Heart right ventricle (tissue), 16 donors: ENCODE data around the gene RALGAPA1. TPM values are rescaled to one million over a fixed set of nuclear protein-coding genes. Genes with fewer than 3 reads are reported as not detected.

ENCODE experiments used
- ATAC-seq, 8 donors: fragments of 200-7000 bp; cut with Tn5 transposase; one replicate each; pipeline ENCODE4 v1.9.1; 2020; ENCODE audit warnings: mild to moderate bottlenecking in 8 of 8, moderate library complexity in 8 of 8, moderate number of reproducible peaks in 1 of 8
- DNase-seq, 2 donors: peaks; one replicate each; pipeline ENCODE4 v3.0.0-alpha.2; 2020
- H3K27ac ChIP-seq, 10 donors: fragments of 200-600 bp; sonication (generic) in 2 of 10; one replicate each; pipeline versions ENCODE4 v1.5.0 to v1.8.0; 2020 to 2022; ENCODE audit warnings: mild to moderate bottlenecking in 3 of 10
- H3K27me3 ChIP-seq, 7 donors: fragments of 200-600 bp; one replicate each; pipeline ENCODE4 v1.8.0; 2021 to 2022; ENCODE audit warnings: mild to moderate bottlenecking in 2 of 7
- H3K36me3 ChIP-seq, 9 donors: fragments of 200-600 bp; sonication (generic) in 1 of 9; one replicate each; pipeline versions ENCODE4 v1.5.0 to v1.8.0; 2020 to 2022; ENCODE audit warnings: mild to moderate bottlenecking in 2 of 9
- H3K4me1 ChIP-seq, 9 donors: fragments of 200-600 bp; sonication (generic) in 1 of 9; one replicate each; pipeline versions ENCODE4 v1.5.0 to v1.8.0; 2020 to 2022; ENCODE audit warnings: mild to moderate bottlenecking in 4 of 9
- H3K4me3 ChIP-seq, 10 donors: fragments of 200-600 bp; sonication (generic) in 2 of 10; one replicate each; pipeline versions ENCODE4 v1.5.0 to v1.8.0; 2020 to 2022; ENCODE audit warnings: mild to moderate bottlenecking in 7 of 10, moderate library complexity in 2 of 10
- H3K9me3 ChIP-seq, 11 donors: fragments of 200-600 bp in 10 of 11; sonication (generic) in 2 of 11; one replicate each; pipeline versions ENCODE4 v1.5.0 to v1.8.0; 2013 to 2022; ENCODE audit warnings: mild to moderate bottlenecking in 2 of 11, control low read depth in 1 of 11, moderate library complexity in 1 of 11
- WGBS, 2 donors: extraction: QIAGEN DNeasy Blood & Tissue Kit; methylation state at CpG; one replicate each; pipeline ENCODE4 v1.1.7; 2013; ENCODE audit warnings: inconsistent platforms in 1 of 2; 5-methylcytosine and 5-hydroxymethylcytosine counted together
- intact Hi-C, 10 donors: fragments of 100-400 bp; cut with DNase I; formaldehyde crosslinking; loops; one replicate each; pipeline versions ENCODE4 v1.11.1 to v1.14.2; 2022
- polyA plus RNA-seq, 2 donors: library from polyadenylated mRNA; stranded (reverse); fragments of 200-250 nt; gene quantifications; one replicate each; pipeline ENCODE4 v1.2.3, GENCODE V29; 2013
- total RNA-seq, 10 donors: library from RNA; stranded (reverse); fragmentation: NEBNext Ultra II Directional in 3 of 10; extraction: Animal tissue kit (Norgen Biotek cat#: 25700) in 3 of 10; gene quantifications; one replicate each; pipeline versions ENCODE4 v1.2.1 to v1.2.4, GENCODE V29; 2021 to 2023
- TF ChIP-seq, protein P1 (sequence below), 9 donors: fragments of 200-600 bp; sonication (generic) in 2 of 9; IDR thresholded peaks; one replicate each; pipeline versions ENCODE4 v1.5.0 to v1.8.0; 2021 to 2022; ENCODE audit warnings: antibody characterized with exemption in 9 of 9, mild to moderate bottlenecking in 5 of 9, moderate library complexity in 1 of 9
- donor health status: Arrhythmogenic right ventricular cardiomyopathy.
- donor health status: ischemic (EF 13 %, LVEDD 7.1; RV severe dilation, severe dysfunction).
- donor health status: healthy with polysubstance abuse.
- donor health status: DM: no; HTN: yes; CAD: no.
- donor health status: DM: no; HTN: no; CAD: no.
- donor health status: ischemic (EF 25% LVEDD 6.9; RV normal size, moderate dysfunction).
- donor health status: ischemic (EF 25% LVEDD 5.7; RV mildly dilated, moderate dysfunction).
- donor health status: healthy.
- donor health status: DM: yes; HTN: yes; CAD: no.
- donor health status: Ischemic cardiomyopathy.
- donor health status: ischemic (EF 35%, LVEDD 5.7; RV mildly dilated, moderate dysfunction).
- donor health status: nonischemic (EF 11% LVEDD 7.7; RV severe dilation, severe dysfunction).
- donor health status: DM: yes; HTN: yes; CAD: no.
- donor health status: PGD.
- donor health status: ischemic (EF 29% LVEDD 5.4; RV normal size, mild dysfunction).
- donor health status: nonischemic (EF 23%, LVEDD 6.1; RV moderate dilation, normal function).

The RALGAPA1 gene
- total and polyA plus RNA-seq, 12 donors: 7.9 to 43.6 (median 35.3) TPM

DNA sequence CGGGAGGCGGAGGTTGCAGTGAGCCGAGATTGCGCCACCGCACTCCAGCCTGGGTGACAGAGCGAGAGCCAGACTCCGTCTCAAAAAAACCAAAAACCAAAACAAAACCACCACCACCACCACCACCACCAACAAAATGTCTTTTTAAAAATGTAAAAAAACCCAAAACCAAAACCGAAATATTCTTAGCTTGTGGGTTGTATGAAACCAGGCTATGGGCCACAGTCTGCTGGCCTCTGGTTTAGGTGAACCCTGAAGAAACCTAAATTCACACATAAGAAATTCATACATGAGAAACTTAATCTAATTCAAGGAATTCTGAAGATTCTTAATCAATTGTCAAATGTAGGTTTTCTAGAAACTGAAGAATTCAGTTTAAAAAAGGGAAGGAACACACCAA is 237.5 kb downstream of the RALGAPA1 start:
- WGBS, 2 donors: 98 to 99% methylated on average over 8 of the region's 8 CpGs

DNA sequence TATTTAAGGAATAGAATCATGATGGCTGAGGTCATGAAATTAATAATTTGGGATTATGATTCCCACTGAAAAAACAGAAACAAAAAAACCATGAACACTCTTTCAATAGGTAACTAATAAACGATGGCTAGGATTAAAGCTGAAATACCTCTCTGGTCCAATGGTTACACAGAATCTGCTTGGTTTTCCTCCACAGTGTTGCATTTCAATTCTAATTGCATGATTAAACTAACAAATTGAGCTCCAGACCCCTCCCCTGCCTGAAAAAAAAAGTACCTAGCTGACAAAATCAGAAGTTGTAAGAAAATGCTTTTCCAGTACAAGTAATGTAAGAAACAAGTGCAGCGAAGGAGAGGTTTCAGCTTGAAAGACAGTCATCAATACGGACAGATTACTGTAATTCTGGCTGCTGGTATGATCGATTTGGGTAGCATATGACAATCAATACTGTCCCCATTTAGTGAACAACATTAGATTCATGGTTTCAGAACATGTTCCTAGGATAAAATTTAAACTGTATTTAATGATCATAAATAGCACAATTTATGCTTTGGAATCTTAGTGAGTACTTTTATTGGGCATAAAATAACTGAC is 243.1 kb downstream of the RALGAPA1 start:
- Histone ChIP-seq H3K4me1 (no peaks in the 10 kb centered on the region), H3K27ac (no peak overlapping the region), H3K4me3 (no peak overlapping the region), H3K9me3 (no peaks in the 10 kb centered on the region), H3K27me3 (no peaks in the 10 kb centered on the region), H3K36me3 (peaks cover 0 to 48% (median 7%) of the 10 kb centered on the region in 9 donors)
- WGBS, 2 donors: 93 to 98% methylated on average over 4 of the region's 4 CpGs
- intact Hi-C loops: no loop called here
- TF ChIP-seq, protein P1, sequence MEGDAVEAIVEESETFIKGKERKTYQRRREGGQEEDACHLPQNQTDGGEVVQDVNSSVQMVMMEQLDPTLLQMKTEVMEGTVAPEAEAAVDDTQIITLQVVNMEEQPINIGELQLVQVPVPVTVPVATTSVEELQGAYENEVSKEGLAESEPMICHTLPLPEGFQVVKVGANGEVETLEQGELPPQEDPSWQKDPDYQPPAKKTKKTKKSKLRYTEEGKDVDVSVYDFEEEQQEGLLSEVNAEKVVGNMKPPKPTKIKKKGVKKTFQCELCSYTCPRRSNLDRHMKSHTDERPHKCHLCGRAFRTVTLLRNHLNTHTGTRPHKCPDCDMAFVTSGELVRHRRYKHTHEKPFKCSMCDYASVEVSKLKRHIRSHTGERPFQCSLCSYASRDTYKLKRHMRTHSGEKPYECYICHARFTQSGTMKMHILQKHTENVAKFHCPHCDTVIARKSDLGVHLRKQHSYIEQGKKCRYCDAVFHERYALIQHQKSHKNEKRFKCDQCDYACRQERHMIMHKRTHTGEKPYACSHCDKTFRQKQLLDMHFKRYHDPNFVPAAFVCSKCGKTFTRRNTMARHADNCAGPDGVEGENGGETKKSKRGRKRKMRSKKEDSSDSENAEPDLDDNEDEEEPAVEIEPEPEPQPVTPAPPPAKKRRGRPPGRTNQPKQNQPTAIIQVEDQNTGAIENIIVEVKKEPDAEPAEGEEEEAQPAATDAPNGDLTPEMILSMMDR (IDR thresholded peaks at IDR 0.05): no peak
- ATAC-seq (no peak), DNase-seq (no peak)

More for the DNA sequence above, 237.5 kb downstream of the RALGAPA1 start:
- TF ChIP-seq, protein P1 (IDR thresholded peaks at IDR 0.05): no peak
- DNase-seq: no peak
- H3K4me1 ChIP-seq: peaks cover 0 to 8% (median 0%) of the 10 kb centered on the region in 9 donors
- no peak overlapping the region for H3K4me3 ChIP-seq
- intact Hi-C loops: no loop called here
- peaks cover 0 to 59% (median 7%) of the 10 kb centered on the region in 9 donors for H3K36me3 ChIP-seq
- no peak overlapping the region for H3K27ac ChIP-seq
- no peaks in the 10 kb centered on the region for H3K9me3 ChIP-seq
- no peaks in the 10 kb centered on the region for H3K27me3 ChIP-seq
- ATAC-seq: no peak

DNA sequence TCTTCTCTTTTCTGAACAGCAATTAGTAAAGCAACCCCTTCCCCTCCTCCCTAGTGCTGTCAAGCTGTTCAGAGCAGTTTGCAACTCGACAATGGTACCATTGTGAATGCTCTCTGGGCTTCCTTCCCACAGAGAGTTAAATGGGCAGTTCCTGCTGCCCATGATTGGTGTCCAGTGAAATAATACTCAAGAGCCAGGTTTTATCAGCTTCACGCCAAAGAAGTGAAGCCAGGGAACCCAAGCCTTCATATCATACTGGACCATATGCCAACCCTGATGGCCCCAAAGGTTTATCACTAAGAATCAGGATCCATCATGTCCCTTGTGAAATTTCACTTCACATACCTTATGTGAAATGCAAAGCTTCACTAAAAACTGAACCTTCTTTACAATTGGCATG is 250.4 kb downstream of the RALGAPA1 start:
- Histone ChIP-seq H3K27me3 (no peaks in the 10 kb centered on the region), H3K9me3 (no peaks in the 10 kb centered on the region), H3K4me1 (peaks cover 0 to 7% (median 4%) of the 10 kb centered on the region in 9 donors), H3K4me3 (no peak overlapping the region), H3K36me3 (peaks cover 0 to 3% (median 0%) of the 10 kb centered on the region in 9 donors), H3K27ac (no peak overlapping the region)
- TF ChIP-seq, protein P1 (IDR thresholded peaks at IDR 0.05): no peak
- ATAC-seq (no peak), DNase-seq (no peak)
- WGBS, 2 donors: 41 to 53% methylated on average over 2 of the region's 2 CpGs
- intact Hi-C loops: loop anchor here in 1 of 10 donors (1.0 kb wide), 1 partner anchor 27 kb away; no protein-coding TSS in a partner anchor

DNA sequence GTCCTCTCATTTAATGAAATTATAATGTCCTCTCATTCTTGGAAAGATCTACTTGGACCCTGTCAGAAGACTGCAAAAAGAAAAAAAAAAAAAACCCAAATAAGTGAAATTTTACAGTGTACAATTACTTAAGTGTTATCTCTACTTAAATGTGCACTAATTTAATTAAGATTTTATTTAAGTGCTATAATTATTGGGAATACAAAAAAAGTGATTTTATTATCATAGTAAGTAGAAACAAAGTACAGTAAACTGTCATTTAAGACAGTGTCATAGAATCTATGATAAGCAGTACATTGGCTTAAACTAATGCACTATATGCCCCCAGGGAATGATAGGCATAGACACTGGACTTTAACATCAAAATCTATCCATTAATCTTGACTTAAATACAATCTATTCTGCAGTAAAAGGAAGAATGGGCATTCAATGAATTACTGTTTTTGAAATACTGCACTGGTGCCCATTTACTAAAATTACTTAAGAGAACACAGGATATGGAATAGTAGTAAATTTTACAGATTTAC is 251.8 kb downstream of the RALGAPA1 start:
- Histone ChIP-seq H3K27ac (no peak overlapping the region), H3K27me3 (no peaks in the 10 kb centered on the region), H3K36me3 (no peaks in the 10 kb centered on the region), H3K4me3 (no peak overlapping the region), H3K4me1 (peaks cover 0 to 7% (median 5%) of the 10 kb centered on the region in 9 donors), H3K9me3 (no peaks in the 10 kb centered on the region)
- intact Hi-C loops: no loop called here
- no peak for DNase-seq
- TF ChIP-seq, protein P1 (IDR thresholded peaks at IDR 0.05): no peak
- ATAC-seq: no peak
